Stimulated activated CD4-positive, alpha-beta T cell treated with anti-CD3 and anti-CD28 coated beads, Interleukin-15, amount 100 ng/mL, for 1 hour (primary cell): ENCODE data around the gene SUN1.
"Not testable (repeated sequence)": the region's sequence is repeated elsewhere in the genome, so short reads cannot be mapped to it uniquely, and the experiment has no call there.

Experiments used
- DNase-seq, 2 donors: peaks; one replicate each; pipeline ENCODE4 v3.0.0-alpha.2; 2020; ENCODE audit warnings: low read depth in 1 of 2, low spot score in 1 of 2

SUN1 gene

DNA sequence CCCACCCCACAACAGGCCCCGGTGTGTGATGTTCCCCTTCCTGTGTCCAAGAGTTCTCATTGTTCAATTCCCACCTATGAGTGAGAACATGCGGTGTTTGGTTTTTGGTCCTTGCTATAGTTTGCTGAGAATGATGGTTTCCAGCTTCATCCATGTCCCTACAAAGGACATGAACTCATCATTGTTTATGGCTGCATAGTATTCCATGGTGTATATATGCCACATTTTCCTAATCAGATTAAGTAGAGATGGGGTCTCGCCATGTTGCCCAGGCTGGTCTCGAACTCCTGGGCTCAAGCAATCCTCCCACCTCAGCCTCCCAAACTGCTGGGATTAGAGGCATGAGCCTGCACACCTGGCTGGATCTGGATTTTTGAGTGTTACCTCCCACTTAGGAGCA lies 28.5 kb upstream of the SUN1 start:
- DNase-seq = not testable (repeated sequence)

DNA sequence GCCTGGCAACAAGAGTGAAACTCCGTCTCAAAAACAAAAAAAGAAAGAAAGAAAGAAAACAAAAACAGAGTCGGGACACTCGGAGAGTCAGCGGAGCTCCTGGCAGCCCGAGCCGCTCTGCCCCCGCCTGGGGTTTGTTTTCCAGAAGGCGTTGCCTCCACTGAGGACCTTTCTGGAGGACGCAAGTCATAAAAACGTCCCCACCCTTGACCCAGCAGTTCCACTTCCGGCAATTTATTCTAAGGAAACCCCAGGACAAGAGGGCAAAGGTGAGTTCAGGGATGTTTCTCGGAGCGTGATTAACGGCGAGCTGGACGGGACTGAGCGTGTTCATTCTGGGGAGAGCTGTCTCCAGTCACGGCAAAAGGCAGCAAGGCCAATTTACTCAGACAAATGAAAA lies 27.0 kb upstream of the SUN1 start:
- DNase-seq = no peak

GRCh38 chr7:815284-816216 lies 16.7 kb upstream of the SUN1 start:
- no peak for DNase-seq

- peak; percentile 94 to 95 for DNase-seq
Measured at GRCh38 chr7:816300-816750, 16.0 kb upstream of the SUN1 start.

- peak; percentile 11 to 22 for DNase-seq
Measured at GRCh38 chr7:816751-817671, 15.3 kb upstream of the SUN1 start.

- no peak for DNase-seq
Measured at GRCh38 chr7:818031-818699, 14.1 kb upstream of the SUN1 start.

- DNase-seq = no peak
Measured at GRCh38 chr7:820341-820740, 11.9 kb upstream of the SUN1 start.

GRCh38 chr7:821688-822087 lies 10.6 kb upstream of the SUN1 start:
- no peak for DNase-seq

GRCh38 chr7:822692-823276 lies 9.5 kb upstream of the SUN1 start:
- DNase-seq = no peak

- no peak for DNase-seq
Measured at GRCh38 chr7:823649-824048, 8.6 kb upstream of the SUN1 start.

- DNase-seq = no peak
Measured at GRCh38 chr7:824081-824480, 8.2 kb upstream of the SUN1 start.

DNA sequence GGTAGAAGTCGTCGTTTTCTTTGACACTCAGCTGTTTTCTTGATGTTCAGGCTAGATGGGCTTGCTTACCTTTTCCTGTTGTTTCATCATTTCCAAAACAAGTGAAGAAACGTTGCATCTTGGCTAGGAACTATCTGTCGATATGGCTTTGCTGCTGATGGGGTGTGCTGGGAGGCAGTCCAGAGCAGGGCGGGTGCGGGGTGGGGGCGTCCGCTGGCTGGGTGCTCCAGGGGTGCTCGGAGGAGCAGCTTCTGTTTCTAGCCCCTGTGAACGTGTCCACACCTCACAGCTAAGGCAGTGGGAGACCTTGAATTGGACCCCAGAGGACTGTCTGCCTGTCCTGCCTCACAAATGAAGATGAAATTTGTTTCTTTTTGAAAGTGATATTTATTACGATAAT lies 7.6 kb upstream of the SUN1 start:
- DNase-seq = no peak

- no peak for DNase-seq
Measured at GRCh38 chr7:825386-825785, 6.9 kb upstream of the SUN1 start.

- DNase-seq = no peak
Measured at GRCh38 chr7:826230-826917, 5.9 kb upstream of the SUN1 start.

- no peak for DNase-seq
Measured at GRCh38 chr7:828793-829561, 3.3 kb upstream of the SUN1 start.

DNA sequence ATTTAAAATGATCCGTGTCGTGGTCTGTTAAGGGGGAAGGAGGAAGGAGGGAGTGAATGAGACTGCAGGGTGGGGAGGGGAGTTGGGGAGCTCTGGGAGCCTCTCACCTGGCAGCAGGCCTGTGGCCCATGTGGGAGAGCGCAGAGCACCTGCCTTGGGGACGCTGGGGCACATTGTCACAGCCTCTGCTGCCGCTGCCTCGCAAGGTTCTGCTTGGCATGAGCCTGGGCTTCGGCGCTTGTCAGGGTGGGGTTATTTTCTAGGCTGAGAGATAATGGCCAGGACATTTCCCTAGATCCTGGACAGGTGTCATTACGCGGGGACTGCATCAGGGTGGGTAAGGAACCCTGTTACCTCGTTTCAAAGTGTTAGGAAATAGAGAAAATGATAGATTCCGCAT lies 2.2 kb upstream of the SUN1 start:
- DNase-seq = no peak

- no peak for DNase-seq
Measured at GRCh38 chr7:831596-832166, 595 bp upstream of the SUN1 start.

DNA sequence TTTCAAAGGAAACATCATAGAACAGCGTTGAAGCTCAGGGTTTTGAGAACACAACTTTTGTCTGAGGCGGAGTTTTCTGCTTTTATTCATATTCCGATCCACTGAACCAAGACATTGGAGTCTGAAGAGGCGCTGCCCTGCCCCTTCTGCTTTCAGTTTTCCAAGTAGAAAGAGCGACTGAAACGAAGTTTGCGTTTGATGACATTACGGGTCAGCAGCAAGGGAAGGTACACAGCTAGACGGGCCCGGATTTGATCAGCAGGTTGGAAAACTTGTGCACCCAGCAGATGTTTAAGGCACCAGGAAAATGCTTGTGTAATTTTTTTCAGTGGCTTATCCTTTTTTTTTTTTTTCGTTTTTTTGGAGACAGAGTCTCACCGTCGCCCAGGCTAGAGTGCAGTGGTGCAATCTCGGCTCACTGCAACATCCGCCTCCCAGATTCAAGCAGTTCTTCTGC lies 720 bp downstream of the SUN1 start:
- no peak for DNase-seq

GRCh38 chr7:833601-834258 lies 1.5 kb downstream of the SUN1 start:
- DNase-seq = no peak
